Central memory CD4-positive, alpha-beta T cell (primary cell): ENCODE measurements around the gene UBXN10.

Experiments
- DNase-seq: peaks from one replicate; pipeline ENCODE4 v3.0.0; 2022

UBXN10 gene

DNA sequence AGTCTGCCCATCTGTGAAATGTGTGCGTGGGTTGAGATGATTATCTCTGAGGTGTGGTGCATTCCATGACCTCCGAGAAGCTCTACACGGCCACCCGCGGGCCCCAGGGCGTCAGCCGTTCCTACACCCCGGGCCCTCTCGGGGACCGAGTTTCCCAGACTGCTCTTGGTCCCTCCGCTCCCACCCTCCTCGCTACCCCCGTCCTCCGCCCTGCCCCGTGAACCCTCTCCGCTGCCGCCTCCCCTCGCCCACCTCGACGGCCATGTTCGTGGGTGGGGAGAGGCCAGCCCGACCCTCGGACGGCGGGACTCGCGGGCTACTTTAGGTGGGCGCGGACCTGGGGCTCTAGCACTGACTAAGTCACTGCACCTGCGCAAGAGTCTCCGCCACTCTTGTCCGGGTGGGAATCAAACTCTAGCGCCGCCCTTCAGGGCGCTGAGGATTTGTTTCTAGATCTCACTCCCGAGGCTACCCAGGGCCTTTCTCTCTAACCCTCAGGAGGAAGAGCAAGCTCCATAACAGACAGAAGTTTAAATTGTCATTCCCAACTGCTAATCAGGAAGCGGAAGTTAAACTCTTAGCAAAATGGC, 57.1 kb downstream of the UBXN10 start:
- no peak for DNase-seq
